SHP77 treated with DMSO at 0.1 percent for 48 hours (cell line): ENCODE results near the gene NAALADL2.

ENCODE experiments used
- DNase-seq: peaks from one replicate; lab custom pipeline; 2025; lab: John Stamatoyannopoulos, UW

The NAALADL2 gene

DNA sequence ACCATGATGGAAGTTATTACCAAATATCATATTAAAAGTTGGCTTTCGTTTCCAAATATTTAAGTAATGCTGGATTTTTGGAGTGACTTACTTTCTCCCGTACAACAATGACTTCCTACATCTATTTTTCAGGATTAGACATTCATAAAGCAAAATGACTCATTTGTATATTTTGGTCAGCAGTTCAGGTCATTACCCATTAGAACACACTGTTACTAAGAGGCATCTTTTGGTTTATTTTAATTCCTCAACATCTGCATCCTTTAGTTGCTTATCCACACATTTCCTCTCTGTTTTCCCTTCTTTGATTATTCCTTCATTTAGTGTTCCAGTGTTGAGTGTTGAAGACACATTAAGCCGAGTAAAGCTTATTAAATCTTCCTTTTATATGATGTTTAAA lies 348.2 kb downstream of the NAALADL2 start:
- DNase-seq = no peak

DNA sequence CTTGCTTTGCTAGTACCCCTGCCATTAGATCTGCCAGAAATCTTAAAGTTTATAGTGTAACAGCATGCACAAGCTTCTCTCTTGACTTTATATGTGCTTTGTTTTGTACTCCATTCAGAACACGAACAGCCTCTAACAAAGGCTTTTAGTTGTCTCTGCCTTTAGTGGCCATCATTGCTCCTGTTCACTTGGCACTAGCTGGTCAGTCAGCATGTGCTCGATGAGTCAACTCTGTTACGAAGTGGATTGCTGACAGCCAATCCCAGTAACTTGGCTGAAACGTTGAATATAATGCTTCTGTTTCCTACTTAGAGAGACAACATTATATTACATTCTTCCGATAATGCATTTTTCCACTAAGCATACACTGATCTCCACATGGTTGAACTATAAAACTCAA lies 349.2 kb downstream of the NAALADL2 start:
- no peak for DNase-seq

DNA sequence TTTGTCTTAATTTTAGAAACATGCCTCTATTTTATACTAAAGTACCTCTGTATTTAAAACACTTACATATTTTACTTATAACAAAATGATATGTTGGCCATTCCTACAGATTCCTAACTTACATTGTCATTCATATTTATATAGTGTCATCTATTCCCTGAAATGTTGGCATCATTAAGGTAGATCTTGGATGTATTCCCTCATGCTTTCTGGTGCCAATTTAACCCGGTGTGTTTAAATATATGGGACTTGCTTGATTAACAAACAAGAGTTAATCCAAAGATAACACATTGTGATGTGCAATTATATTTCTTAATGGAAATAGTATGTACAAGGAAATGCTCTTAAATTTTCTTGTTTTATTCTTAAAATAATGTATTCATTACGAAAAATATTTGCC lies 352.3 kb downstream of the NAALADL2 start:
- no peak for DNase-seq

DNA sequence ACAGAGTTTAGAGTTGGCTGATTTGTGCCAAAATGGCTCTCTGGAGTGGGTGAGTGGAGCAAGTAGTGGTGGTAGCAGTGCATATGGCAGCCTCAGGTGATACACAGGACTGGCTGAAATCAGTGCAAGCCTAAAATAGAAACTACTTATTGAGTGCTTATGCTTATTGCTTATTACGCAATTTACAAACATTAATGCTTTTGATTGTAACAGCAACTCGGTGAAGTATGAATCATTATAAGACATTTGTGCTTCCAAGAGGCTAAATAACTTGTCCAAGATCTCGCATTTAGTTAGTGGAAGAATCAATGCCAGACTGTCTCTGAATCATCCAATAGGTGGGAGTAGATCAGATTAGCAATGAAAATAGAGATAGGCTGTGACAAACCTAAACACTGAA lies 353.8 kb downstream of the NAALADL2 start:
- no peak for DNase-seq

DNA sequence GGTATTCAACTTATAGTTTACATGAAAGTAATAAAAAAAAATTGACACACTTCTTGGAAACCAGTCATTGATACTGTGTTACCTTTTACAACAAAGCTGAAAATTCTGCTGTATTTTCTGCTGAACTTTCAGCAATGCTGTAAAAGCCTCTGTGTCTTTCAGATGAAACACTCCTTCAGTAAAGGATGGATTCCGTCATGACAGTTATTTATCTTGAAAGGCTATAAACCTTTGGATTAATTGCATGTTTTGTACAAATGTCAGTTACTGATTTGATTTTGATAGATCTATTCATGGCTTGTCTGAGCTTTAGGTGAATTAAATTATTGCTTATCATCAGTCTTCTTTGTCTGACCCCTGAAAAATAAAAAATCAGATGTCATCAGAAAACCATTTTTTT lies 355.1 kb downstream of the NAALADL2 start:
- DNase-seq = no peak

DNA sequence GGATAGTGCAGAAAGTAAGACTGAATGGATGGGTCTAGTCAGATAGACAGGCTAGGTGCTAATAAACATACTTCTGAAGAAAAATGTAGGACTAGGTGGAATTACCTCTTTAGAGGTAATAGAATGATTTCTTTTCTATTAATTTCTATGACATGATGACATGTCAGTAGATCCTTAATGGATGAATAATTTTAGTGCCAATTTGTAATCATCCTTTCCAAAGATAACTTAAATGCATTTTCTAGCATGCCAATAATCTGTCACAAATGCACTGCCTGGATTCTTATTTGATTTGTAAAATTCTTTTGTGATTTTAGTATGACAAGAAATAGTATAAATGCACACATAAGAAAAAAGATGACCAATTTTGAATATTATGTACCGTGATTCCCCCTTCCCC lies 356.7 kb downstream of the NAALADL2 start:
- DNase-seq = no peak

DNA sequence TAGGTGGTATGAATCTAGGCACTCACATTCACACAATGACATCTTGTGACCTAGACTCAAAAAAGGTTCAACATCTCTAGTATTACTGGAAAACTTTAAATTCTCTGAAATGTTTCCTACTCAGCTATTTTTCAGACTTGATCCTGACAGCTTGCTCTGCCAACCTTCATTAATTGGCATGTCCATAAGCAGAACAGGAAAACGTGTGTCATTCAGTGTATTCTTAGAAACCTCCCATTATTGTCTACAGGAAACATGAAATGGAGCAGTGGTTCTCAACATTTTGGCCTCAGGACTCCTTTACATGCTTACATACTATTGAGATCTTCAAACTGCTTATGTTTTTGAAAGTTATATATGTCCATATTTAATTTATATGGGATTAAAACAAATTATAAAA lies 363.2 kb downstream of the NAALADL2 start:
- no peak for DNase-seq

DNA sequence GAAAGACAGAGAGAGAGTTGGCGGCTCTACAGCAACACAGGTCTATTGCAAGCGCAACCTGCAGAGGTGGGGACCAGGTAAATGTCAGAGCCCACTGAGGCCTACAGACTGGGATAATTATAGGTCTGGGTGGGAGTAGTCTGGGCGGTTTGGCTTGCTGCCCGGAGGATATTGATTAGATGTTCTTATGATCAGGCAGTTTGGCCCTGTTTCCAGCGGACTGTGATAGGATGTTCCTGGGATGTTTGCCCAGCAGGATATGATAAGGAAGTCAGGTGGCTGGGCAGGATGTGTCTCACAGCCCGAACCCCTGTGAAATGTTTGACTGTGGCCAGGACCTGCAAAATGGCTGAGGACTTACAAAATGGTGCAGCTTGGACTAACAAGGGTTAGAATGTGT lies 364.9 kb downstream of the NAALADL2 start:
- DNase-seq = peak; percentile 25

DNA sequence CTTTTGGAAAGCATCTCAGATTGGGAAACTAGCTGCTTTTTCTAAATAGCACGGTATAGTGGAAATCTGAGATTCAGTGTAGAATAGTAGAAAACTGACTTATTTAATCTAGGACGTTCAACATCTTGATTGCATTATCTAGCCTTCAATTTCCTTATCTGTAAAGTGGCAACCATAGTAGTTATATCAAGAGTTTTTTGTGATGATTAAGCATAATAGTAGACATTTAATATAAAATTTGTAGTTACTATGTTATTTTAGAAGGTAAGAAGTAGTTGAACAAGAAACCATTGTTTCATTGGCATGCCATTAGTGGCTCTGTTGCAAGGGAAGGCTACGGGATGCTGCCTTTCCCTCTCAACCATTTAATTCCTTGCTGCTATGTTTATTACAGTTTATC lies 367.3 kb downstream of the NAALADL2 start:
- no peak for DNase-seq

DNA sequence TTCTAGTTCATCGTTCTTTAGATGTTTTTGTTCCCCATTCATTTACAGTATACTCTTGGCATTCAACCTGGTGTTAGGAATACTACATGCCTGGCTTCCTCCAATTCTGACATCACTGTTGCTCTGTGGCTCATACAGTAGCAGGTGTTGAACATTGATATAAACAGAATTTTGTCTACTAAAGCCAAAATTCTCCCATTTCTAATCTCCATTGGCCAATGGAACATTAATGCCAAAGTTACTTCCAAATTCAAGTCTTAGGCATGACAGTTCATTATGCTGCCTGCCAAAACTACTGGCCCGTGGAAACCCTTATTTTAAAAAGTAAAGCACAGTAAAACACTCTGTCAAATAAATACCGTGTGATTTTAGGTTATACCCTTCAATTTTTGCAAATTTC lies 368.0 kb downstream of the NAALADL2 start:
- DNase-seq = no peak

DNA sequence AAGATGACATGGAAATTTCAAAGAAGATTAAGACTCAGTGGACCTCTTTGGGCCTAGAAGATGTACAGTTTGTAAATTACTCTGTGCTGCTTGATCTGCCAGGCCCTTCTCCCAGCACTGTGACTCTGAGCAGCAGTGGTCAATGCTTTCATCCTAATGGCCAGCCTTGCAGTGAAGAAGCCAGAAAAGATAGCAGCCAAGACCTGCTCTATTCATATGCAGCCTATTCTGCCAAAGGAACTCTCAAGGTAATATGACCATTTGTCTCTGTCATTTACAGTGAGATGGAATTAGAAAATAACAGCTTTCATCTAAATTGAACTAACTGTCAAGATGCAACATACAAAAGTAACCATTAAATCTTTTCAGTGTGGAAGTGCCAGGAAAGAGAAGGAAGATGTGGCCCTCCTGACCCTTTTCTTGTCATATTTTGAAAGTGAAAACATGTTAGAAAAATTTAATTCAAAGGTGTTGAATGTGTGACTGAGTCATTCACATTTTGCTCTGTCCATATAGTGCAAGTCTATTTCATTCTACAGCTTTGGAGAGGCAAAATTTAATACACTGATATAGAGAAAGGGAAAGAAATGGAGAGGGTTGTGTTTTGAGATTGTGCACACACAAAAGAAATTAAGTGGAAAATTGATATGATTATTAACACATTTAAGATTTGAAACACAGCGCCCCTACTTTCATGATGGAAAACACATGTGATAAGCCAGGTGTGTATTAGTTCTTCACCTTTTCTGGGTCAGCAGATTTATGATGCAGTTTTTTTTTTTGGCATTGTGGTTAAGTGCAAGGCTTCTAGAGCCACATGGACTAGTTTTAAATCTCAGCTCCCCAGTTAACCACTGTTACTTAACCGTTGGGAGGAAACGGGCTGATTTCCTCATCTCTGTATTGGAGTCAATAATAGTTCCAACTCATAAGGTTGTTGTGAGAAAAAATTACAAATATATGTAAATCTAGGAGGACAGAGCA lies 375.1 kb downstream of the NAALADL2 start:
- DNase-seq = no peak

DNA sequence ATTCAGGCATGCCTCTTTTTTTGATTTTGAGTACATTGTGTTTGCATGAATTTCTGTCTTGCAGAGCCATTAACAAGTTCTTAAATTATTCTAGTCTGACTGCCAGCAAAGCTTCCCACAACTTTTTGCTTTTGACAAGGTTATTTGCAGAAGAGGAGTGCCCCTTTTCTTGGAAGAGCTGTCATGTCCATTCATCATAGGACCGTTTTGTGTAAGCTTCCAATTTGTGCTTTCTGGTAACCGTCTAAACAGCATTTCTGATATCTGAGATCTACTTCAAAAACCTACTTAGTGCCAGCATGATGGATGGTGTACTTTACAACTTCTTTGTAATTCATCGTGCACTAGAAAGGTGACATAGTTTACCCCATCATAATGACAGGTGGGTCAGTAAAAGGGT lies 379.7 kb downstream of the NAALADL2 start:
- DNase-seq = peak; percentile 73

DNA sequence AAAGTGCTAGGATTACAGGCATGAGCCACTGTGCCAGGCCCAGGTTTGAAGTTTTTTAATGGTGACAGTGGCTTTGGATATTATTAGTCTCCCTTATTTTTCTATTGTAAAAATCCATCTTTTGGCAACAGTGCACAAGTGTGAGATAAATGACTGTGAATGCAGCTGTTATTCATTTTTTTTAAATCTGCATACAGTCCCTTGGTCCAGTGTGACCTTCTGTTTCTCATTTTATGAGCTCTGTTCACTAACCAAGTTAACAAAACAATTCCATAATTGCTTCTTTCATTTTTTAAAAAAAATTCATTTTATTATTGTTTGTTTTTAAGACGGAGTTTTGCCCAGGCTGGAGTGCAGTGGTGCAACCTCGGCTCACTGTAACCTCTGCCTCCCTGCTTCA lies 381.8 kb downstream of the NAALADL2 start:
- DNase-seq = no peak

DNA sequence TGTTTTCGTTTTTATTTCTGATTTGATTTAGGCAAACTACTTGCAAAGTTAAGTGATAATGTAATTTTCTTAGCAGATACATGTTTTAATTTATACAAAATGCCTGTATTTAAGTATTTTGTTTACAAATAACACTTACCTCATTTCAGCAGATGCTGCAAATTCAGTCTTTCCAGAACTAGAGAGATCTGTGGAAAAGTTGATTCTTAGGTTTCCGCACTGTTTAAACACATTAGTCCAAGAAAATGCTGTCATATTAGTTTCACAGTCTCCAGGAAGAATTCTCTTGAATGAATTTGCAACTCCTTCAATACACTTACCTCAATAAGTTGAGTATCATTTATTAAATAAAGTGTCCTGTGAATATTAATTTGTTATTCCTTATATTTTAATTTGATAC lies 383.1 kb downstream of the NAALADL2 start:
- no peak for DNase-seq

DNA sequence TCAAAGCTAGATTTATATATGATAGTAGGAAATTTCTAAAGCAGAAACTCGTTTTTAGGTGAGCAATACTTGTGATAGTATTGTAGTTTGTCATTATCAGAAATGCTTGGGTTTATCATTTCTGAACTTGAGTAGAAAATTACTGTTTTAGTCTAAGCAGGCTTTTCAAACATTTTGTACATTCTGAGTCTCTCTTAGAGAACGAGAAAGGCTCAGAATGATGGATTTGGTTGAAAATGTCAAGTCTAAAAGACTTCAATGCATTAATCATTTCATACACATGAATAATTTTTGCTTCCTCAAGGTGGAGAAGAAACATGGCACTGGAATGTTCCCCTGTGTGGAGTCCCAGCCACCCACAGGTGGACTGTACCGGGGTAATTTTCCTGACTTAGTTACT lies 387.1 kb downstream of the NAALADL2 start:
- DNase-seq = no peak

DNA sequence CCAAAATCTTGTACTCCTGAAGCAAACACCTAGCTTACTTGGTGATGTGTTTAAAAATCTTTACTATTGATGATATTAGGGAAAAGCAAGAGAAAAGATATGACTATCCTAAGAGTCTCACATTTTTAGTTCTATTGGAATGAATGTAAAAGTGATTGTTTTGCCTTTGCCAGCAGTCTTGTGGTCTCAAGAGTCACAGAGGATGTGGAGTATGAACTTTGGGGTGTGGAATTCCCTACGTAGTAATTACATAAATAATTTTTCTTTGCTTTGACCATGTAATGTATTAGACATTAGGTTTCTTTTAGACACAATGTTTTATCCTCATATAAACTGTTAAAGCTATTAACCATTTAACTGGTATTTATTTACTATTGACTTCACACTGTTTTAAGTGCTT lies 387.6 kb downstream of the NAALADL2 start:
- DNase-seq = no peak

DNA sequence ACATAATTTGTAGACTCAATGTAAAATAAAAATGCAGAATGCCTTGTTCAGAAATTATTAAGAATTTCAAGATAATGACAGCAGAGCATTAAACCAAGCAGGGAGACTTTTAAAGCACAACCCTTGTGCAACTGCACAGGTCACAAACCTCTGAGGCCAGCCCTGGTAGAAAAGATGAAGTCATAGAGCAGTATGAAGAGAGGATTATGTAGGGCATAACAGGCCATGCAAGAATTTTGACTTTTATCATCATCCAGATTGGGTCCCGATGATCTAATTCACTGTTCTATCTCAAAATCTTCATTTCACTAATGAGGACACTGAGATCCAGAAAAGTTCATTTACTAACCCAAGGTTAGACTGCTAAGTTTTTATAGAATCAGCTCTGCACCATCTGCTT lies 388.5 kb downstream of the NAALADL2 start:
- DNase-seq = no peak

DNA sequence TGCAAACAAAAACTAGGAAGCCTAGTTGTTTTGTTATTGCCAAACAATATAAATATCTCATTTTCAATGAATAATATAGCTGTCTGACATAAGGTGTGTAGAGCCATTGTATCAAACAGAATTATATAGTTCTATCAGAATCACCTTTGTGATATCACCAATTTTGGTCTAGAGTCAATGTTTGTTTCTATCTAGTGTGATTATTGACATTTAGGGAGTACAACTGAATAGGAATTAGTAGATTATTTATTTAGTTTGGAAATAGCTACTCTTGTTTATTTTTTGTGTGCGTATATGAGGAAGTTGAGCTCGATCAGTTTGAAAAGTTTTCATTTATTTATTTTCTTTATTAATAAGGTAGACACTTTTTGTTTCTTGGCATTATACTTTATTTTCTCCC lies 389.7 kb downstream of the NAALADL2 start:
- no peak for DNase-seq

DNA sequence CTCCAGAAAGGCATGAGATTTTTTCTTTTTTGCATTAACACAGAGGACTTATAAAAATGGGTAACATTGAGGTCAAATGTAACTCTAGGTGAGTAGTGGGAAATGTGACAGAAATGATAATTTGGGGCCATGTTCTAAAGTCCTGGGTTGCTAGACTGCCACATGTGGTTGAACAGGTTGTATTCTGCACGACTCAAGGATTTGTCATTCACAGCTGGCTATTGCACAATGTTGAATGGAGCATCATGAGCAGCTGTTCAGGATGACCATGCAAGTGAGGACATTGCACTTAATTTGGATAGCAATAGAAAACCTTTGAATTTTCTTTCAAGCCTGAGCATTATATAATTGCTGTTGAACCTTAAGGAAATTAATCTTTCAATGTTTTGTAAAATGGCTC lies 396.6 kb downstream of the NAALADL2 start:
- DNase-seq = peak; percentile 37

DNA sequence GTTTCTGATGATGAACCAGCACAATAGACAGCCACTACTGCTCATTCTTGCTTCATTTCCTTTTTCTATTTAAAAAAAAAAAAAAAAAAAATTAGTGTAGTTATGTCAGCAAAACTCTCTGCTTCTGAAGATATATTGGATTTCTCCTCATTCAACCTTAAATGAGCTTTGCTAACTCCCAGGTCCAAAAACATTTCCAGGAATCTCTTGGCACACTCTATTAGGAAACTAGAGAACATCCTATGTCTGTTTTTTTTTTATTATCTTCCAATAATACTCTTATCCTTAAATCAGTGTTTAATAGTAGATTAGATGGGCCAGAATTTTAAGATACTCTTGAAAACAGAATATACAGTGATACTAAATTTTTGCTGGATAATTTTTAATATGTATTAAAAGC lies 398.0 kb downstream of the NAALADL2 start:
- no peak for DNase-seq

DNA sequence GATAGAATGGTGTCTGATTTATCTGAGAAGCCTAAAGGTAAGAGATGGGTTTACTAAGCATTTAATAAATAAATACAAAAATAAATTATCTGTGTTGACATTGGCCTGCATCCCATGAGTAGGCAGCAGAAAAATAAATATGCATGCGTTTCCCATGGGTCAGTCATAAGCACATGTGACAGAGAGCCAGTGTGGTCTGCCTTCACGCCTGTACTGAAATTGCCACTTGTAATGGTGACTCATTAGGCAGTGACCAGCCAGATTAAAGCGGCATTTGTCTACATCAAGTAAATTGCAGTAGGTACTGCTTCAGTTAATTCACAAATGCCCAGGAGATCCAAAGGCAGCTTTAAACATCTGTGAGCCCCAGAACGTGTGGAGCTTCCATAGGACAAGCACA lies 399.6 kb downstream of the NAALADL2 start:
- DNase-seq = no peak

DNA sequence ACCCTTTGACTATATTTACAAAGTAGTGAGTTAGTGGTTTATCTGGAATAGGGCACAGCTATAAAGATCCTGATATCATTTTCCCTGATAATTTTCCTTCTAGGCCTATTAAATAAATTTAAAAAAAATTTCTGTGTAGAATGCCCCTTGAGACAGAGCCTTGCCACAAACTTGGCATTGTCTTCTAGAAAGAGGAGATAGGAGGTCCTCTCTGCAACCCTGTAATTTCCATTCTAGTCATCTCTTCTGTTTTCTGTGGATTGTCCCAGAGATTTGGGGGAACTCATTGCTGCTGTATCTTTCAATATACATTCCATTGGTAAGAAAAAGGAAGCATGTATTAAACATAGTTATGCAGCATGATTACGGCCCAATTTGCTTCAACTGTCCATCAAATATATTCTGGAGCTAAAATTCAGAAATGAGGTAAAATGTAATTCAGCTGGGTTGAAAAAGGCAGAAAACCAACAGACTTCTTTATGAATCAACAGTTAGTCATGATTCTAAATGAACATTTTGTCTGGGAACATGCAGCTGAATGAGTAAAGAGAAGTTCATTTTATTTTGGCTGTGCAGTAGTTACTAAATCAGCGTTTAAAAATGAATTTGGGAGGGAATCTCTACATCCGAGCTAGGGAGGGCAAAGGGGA lies 401.1 kb downstream of the NAALADL2 start:
- DNase-seq = no peak

DNA sequence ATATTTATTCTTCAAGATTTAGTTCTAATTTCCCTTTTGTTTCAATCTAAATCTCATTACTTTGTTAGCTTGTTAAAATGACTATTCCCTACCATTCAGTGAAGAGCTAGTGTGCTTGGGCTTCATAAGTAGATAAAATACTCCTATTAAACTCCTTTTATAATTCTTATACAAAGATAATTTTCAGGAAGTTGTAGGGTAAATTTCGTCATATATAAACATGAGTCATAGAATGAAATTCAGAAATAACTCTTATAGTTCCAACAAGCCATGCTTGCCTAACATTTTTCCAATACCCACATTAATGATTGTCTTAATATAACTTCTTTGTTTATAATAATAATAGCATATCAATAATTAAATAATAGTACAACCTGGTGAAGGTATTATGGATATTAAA lies 407.3 kb downstream of the NAALADL2 start:
- no peak for DNase-seq

DNA sequence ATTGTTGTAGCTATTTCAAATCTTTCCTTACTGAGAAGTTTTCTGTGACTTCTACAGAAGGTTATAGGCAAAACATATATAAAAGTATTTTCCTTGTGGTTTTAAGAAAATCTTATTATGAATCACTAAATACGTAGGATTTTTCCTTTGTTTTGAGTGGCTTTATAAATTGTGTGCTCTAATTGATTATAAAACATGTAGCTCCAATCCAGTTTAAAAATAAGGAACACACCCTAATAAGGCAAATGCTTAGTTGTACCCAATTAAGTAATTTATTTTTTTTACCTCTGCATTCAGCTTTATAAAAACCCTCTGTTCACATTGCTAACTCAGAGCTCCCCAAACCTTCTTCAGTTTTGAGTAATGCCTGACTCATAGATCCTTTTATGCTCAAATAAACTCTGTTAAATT lies 408.0 kb downstream of the NAALADL2 start:
- DNase-seq = no peak
